HL-60 (cell line): ENCODE data around the gene CNTN1.

Experiments used
- TF ChIP-seq, protein P1 (sequence below): IDR thresholded peaks from one replicate; pipeline ENCODE4 v1.5.1; 2011; ENCODE audit warnings: low read length, control low read depth, inconsistent platforms; ENCODE audit not compliant: insufficient read depth
- TF ChIP-seq, protein P2 (sequence below): IDR thresholded peaks from 2 replicates; pipeline ENCODE4 v1.6.1; 2012; ENCODE audit warnings: low read depth; ENCODE audit not compliant: insufficient replicate concordance

DNA sequence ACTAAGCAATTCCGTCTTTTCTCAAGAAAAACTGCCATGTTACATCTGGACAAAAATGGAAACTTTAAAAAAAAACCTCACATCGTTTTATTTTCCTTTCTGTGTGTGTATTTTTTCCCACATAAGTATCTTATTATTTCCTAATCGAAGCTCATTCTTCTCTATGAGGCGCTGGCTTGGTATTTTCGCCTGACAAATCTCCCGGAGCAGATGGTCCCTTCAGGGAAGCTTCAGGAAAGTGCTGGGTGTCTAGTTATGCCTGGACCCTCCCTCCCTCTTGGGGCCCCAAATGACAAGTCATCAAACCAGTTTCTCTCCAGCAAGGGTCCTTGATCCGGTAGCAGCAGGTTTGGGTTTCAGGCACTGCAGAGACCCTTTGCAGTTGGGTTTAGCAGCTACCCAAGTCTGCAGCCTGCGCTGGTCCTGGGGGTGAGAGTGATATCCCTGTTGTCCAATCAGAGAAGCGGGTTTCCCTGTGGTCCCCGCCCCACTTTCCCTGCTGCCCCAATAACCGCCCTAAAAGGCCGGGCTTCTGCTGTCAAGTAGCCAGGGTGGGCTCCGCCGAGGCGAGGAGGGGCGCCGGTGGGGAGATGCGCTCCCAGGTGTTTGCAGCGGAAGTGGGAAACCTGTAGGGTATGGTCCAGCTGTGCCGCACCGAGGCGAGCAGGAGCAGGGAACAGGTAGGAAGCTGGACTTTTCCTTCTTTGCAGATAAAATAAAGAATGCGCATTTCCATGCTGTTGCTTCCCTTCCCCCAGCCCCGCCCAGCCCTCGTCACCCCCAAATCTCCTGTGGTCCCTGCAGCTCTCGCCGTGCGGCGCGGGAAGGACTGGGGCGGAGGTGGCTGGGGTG lies at the start of gene CNTN1:
- TF ChIP-seq, protein P1, sequence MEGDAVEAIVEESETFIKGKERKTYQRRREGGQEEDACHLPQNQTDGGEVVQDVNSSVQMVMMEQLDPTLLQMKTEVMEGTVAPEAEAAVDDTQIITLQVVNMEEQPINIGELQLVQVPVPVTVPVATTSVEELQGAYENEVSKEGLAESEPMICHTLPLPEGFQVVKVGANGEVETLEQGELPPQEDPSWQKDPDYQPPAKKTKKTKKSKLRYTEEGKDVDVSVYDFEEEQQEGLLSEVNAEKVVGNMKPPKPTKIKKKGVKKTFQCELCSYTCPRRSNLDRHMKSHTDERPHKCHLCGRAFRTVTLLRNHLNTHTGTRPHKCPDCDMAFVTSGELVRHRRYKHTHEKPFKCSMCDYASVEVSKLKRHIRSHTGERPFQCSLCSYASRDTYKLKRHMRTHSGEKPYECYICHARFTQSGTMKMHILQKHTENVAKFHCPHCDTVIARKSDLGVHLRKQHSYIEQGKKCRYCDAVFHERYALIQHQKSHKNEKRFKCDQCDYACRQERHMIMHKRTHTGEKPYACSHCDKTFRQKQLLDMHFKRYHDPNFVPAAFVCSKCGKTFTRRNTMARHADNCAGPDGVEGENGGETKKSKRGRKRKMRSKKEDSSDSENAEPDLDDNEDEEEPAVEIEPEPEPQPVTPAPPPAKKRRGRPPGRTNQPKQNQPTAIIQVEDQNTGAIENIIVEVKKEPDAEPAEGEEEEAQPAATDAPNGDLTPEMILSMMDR, result no peak
- TF ChIP-seq, protein P2, sequence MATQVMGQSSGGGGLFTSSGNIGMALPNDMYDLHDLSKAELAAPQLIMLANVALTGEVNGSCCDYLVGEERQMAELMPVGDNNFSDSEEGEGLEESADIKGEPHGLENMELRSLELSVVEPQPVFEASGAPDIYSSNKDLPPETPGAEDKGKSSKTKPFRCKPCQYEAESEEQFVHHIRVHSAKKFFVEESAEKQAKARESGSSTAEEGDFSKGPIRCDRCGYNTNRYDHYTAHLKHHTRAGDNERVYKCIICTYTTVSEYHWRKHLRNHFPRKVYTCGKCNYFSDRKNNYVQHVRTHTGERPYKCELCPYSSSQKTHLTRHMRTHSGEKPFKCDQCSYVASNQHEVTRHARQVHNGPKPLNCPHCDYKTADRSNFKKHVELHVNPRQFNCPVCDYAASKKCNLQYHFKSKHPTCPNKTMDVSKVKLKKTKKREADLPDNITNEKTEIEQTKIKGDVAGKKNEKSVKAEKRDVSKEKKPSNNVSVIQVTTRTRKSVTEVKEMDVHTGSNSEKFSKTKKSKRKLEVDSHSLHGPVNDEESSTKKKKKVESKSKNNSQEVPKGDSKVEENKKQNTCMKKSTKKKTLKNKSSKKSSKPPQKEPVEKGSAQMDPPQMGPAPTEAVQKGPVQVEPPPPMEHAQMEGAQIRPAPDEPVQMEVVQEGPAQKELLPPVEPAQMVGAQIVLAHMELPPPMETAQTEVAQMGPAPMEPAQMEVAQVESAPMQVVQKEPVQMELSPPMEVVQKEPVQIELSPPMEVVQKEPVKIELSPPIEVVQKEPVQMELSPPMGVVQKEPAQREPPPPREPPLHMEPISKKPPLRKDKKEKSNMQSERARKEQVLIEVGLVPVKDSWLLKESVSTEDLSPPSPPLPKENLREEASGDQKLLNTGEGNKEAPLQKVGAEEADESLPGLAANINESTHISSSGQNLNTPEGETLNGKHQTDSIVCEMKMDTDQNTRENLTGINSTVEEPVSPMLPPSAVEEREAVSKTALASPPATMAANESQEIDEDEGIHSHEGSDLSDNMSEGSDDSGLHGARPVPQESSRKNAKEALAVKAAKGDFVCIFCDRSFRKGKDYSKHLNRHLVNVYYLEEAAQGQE, result no peak
